Renal cortical epithelial cell (primary cell): ENCODE data around the gene NECTIN1. TPM values are rescaled to one million over a fixed set of nuclear protein-coding genes. Genes with fewer than 3 reads are reported as not detected.

Experiments used
- DNase-seq: peaks from one replicate; pipeline ENCODE4 v3.0.0-alpha.2; 2011; ENCODE audit warnings: low read depth
- total RNA-seq: library from RNA; depleted of rRNA; stranded (reverse); fragments of >200 nt; gene quantifications from 2 replicates; pipeline ENCODE4 v1.2.3, GENCODE V29; 2014

Gene NECTIN1, protein sequence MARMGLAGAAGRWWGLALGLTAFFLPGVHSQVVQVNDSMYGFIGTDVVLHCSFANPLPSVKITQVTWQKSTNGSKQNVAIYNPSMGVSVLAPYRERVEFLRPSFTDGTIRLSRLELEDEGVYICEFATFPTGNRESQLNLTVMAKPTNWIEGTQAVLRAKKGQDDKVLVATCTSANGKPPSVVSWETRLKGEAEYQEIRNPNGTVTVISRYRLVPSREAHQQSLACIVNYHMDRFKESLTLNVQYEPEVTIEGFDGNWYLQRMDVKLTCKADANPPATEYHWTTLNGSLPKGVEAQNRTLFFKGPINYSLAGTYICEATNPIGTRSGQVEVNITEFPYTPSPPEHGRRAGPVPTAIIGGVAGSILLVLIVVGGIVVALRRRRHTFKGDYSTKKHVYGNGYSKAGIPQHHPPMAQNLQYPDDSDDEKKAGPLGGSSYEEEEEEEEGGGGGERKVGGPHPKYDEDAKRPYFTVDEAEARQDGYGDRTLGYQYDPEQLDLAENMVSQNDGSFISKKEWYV
- 3.6 and 4.7 TPM in 2 replicates for total RNA-seq

DNA sequence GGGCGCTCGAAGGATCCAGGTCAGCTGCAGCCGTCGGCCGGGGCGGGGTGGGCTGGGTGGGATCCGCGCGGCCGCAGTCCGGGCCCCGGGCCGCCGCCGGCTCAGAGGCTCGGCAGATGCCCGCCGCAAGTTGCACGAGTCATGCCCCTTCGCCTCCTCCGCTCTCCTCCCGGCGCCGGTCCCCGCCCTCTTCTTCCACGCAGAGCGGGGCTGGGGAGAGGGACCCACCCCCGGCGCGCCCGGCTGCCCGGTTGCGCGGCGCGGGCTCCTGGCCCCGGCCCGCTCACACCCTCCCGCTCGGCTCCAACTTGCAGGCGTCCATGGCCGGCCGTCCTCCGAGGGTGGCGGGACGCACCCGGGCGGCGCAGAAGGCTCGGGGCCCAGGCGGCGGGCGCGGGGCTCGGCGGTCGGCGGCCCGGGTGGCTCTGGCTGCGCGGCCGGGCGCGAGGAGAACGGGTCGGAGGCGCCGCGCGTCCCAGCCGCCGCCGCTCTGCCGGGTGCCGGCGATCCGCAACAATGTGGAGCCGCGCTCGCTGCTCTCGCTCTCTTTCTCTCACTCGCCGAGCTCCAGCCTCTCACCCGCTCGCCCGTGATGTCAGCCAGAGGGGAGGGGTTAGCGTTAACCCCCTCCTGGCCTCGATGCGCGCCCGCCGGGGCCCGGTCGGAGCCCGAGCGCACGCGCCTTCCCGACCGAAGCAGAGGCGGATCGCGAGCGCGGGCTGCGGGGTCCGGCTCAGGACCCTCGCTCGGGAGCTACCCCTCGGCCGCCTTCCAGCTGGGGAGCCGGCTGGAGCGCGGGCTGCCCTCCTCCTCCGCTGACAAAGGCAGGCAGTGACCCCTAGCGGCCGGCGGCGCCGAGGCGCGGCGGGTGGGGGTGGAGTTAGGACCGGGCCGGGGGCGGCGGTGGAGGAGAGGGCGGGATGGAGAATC is at the start of gene NECTIN1:
TSS of gene NECTIN1 (minus strand) at position 550 of the 930 bp plus-strand sequence. CDS start 647 bp downstream, outside the sequence.
- peak; percentile 56 for DNase-seq

DNA sequence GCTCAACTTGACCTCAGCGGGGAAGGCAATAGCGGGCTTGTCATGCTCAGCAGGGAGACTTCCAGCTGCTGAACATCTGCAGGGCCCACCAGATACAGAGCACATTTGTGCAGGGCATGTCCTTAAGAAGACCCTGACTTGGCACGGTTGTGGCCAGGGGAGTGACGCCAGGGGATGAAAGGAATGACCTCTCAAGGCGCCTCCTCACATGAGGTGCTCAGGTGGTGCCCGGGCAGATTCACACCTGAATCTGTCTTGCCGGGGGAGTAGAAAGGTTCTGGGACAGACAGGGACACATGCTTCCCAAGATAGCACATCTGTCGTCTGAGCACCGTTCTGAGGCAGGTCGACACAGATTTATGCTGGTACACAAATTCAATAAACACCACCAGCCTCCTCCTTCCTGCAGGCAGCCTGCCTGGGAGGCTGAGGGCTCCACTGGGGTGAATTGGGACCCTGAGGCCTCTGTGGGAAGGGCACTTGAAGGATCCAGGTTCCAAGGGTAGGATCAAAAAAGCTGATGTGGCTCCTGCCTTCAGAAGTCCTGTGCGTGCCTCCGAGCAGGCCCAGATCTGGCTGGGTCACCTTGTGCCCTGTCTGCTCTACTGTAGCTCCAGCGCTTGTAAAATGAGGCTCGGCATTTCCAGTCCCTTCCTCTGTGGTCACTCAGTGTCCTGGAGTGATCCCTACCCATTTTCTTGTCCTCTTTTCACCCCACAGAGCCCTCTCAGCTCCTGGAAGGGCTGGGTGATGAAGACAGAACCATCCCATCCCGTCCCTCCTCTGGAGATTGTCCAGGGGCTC is 49.6 kb upstream of the NECTIN1 start:
- no peak for DNase-seq

DNA sequence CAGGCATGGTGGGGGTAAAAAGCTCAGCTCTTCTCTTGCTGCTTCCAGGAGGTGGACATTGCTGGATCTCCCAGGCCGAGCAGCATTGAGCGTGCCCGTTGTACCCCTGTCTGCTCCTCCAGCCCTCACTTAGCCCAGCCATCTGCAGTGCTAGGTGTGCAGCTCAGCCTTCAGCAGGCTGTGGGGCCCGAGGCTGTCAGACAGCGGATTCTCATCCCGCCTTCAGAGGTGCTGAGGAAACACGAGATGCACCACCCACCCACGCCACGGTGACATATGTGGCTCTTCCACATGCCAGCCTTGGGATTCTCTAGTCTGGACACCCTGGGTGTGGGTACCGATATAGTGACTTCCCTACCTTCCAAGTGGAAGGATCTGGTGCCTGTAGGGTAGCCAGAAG is 48.9 kb upstream of the NECTIN1 start:
- no peak for DNase-seq

DNA sequence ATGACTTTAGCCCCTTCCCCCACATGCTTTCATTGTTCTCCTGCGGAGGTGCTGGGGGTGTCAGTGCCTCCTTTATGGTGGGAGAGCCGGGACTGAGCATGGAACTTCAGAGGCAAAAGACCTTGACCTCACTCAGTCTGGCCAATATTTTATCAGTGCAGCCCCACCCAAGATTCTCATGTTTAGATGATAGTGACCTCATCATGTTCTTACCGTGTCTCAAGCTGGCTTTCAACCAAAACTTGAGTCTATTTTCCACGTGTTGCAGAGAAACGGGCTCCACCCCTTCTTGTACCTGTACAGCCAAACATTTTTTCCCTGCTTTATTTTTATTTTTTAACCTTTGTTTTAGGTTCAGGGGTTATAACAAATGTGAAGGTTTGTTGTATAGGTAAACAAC is 47.7 kb upstream of the NECTIN1 start:
- no peak for DNase-seq

DNA sequence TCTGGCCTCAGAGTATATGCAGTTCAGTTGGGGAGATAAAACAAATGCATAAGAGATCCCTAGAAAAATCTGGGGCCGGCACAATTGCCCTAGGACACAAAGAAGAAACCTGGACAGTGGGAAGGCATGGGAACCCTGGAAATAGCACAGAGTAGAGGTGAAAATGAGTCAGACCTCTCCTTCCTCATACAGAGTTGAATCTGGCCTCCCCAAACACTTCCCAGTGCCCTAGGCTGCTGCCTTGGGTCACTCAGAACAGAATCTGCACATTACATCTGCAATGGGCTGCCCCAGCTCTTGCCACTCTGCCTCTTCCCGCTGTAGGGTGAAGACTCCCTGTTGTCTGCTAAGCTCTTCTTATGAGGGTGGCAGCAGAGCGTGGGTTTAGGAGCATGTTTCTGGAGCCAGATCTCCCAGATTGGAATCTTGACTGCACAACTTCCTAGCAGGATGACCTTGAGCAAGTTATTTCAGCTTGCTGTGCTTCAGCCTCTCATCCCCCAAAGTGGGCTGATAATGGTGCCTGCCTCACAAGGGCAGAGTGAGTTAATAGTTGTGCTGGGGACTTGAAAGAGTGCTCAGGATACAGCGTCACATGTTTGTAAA is 47.1 kb upstream of the NECTIN1 start:
- no peak for DNase-seq

DNA sequence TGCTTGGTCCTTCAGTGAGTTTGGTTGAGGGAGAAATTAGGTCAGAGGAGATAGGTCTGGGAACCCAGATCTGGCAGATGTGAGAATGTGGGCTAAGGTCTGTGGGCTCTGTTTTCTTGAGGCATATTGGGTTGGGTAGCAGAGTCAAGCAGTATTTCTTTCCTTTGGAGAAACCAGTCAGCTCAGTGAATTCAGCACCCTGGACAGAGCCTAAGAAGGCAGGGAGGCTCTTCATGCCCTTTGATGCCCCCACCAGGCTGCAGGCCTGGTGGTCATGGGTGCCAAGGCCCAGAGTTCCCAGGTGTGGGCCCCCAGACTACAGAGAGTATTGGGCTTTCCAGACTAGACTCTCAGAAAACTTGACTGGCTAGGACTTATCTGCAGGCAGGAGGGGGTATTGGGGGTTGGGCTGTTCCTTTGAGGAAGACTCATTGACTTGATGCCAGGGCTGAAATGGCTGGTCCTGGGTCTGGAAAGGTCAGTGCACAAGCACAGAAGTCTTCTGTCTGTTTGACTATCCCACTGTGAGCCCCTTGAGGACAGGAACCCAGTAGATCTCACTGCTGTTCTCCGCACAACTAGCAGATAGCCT is 45.3 kb upstream of the NECTIN1 start:
- DNase-seq = peak; percentile 7

DNA sequence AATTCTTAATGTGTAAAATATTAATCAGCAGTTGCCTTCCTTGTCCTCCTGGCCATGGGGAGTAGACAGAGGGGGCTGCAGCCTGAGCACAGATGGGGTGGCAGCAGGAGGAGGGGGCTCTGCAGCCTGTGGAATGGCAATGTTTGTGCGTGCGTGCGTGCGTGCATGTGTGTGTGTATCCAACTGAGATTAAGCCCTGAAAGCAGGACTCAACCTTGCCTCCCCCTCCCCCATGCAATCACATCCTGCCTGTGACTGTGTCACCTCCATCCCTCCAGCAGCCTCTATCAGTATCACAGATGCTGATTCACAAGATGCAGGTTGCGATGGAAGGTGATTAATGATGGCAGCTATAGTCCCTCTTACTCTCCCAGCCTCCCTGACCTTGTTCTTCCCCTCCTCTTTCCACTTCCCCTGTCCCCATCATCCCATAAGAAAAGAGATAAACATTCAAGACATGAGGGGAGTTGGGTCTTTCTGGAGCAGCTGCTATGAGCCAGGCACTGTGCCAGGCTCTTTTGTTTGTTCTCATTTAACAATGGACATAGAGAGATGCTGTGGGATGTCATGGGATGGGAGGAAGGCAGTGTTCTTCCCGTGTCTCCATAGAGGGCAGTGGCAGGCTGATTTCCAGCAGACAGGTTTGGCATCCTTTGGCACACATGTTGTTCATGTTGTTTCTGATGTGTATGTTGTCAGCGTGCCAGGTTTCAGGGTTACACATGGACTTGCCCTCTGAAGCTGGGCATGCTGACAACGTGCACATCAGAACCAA is 43.8 kb upstream of the NECTIN1 start:
- no peak for DNase-seq

DNA sequence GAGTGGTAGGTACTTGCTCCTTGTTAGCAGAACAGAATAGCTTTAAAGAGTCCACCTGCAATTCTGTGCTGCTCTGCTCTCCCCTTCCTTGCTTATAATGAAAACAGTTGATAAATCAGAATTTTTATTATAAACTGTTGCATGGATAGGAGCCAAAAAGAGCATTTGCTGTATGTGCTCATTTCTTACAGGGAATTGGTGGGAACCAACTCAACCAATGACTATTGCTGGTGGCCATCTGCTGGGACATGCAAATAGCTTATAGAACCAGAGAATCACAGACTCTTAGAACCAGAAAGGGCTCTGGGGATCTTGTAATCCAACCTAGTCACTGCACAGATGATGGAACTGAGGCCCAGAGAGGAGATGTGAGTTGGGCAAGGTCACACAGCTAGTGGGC is 43.1 kb upstream of the NECTIN1 start:
- no peak for DNase-seq

DNA sequence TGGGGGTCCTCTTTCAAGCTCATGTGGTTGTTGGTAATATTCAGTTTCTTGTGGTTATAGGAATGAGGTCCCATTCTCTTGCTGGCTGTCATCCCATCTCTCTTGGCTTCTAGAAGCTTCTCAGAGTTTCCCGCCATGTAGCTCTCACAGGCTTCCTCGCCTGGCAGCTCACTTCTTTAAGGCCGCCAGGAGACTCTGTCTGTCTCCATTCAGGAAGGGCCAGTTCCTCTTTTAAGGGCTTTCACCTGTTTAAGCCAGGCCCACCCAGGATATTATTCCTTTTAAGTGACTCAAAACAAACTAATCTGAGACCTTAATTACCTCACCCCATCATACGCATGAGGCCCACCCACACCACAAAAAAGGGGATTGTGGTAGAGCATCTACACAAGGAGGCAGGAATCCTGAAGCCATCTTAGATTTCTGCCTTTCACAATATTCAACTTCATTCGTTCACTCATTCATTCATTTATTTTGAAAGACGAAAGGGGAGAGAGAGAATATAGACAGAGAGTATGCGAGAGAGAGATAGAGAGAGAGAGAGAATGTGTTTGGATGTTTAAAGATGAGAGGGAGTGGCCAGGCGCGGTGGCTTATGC is 42.3 kb upstream of the NECTIN1 start:
- DNase-seq = no peak

DNA sequence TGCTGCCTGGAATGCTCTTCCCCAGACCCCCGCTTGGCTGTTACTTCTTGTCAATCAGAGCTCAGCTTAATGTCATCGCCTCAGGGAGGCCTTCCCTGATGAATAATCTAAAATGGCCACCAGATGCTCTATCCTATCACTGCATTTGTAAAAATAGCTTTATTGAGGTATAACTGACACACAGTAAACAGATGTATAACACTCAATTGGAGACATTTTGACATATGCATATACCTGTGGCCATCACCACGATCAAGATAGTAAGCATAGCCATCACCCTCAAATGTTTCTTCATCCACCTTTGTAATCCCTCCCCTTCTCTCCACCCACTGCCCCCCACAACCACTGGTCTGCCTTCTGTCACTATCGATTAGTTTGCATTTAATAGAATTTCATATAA is 36.6 kb upstream of the NECTIN1 start:
- no peak for DNase-seq

DNA sequence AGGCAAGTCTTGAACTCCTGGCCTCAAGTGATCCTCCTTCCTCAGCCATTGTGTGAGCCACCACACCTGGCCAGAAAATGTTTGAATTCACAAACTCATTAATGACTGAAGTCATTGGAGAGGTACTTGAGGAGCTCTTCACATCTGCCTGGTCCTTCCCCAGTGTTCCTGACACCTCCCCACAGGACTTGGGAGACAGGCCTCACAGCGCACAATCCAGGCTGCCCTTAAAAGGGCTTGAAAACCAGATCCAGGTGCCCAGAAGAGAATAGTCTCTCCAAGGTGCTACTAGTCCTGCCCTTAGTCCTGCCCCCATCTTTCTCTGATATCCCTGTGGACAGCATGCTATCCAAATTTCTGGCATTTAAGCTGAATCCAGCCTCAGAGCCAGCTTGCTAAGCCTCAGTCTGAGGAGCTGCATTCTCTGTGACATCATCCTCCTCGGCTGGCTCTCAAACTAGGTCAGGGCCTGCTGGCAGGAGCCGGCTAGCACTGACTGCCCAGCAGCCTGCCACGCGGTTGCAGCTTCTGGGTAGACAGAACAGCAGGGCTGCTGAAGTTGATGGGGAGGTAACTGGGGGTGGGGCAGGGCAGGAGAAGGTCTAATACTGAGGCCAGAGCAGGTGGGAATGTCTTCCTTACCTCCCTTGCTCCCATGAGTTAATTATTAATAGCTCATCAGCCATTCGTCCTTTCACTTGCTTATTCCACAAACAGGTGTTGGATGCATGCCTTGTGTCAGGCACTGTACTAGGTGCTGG is 35.3 kb upstream of the NECTIN1 start:
- DNase-seq = peak; percentile 42

DNA sequence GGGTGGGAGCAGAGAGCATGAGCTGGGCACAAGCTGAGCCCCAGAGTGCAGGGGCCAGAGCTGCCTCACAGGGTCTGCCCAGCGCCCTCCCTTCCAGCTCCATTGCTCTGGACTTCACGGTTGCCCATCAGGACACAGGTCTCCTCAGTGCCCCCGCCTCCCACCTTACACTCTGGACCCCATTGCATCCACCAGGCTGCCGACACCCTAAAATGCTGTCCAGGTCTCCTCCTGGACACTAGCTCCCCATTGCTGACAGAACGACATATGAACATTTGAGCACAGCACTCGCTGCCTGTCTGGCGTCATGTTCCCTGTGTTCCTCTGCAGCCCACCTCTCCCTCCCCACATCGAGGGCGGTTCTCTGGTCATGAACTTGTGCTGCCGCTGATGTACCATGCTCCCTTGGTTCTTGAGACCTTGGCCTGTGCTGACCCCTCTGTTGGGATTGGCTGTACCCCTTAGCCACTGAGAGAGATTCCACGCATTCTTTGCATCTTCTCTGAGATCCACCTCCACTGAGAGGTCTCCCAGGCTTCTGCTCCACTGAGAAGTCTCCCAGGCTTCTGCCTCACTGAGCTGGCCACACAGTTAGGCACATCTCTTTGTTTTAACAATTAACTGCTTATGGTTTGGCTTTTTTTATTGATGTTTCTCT is 34.2 kb upstream of the NECTIN1 start:
- no peak for DNase-seq

DNA sequence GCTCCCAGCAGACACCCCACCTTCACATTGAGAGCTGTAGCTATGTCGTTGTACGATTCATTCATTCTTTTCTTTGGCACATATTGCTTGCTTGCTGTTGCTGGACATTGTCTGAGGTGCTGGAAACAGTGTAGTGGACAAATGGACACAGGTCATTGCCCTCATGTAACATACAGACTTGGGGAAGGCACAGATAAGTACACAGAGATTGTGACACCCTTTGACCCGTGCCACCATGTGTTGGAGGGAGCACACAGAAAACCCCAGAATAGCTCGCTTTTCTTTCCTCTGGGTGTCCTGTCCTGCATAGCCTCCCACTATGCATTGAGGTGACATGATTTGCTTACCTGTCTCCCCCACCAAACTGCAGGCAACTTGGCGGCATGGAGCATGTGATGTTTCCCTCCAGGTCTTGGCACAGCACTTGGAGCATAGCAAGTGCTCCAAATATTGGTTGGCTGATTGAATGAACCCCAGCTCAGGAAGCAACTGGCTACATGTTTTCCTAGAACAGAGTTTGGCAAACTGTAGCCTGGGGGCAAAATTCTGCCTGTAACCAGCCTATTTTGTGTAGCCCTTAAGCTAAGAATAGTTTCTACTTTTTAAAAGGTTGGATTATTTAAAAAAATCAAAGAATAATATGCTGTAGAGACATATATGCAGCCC is 30.9 kb upstream of the NECTIN1 start:
- DNase-seq = no peak

DNA sequence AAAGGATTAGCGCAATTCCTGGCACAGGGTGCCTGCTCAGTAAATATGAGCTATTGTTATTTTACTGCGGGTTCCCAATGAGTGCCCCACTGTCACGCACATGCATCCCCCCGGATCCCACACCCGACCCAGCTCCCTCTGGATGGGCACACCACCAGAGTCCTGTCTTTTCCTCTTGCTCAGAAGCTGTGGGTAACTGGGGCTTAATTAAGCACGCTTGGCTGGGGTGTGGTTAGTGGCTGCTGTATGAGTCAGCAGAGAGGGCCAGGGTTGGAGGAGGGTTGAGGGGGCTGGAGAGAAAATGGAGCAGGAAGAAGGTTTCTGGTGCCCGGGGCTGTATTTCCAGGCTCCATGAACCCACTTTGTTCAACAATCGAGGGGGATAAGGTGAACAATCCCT is 30.3 kb upstream of the NECTIN1 start:
- peak; percentile 74 for DNase-seq

DNA sequence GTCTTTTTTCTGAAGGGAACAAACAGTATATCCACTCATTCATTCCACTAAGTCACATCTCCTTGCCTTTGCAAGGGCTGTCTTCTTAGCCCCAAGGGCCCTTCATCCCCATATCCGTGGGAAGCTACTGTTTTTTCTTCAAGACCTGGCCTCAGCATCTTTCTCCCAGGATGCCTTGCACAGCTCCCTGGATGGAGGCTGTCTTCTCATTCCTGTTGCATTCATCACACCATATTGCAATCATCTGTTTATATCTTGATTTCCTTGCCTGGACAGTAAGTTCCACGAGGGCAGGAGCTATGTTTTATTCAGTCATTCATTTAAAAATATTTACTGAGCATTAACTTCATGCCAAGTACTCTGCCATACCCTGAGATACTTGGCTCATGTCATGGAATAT is 29.3 kb upstream of the NECTIN1 start:
- no peak for DNase-seq

DNA sequence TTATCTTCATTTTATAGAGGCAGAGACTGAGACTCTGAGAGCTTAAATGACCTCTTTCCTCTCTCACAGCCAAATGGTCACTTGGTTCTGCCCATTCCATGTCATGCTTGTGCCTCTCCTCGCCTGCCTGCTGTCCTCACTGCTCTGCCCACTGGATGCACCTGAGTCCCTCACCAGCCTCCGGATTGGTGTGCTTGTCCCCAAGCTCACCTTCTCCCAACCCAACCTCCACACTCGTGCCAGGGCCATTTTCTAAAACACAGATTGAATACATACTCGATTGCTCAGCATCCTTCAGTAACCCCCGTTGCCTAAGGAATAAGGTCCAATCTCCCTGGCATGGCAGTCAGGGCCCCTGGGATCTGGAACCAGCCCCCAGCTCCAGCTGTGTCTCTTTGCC is 28.4 kb upstream of the NECTIN1 start:
- DNase-seq = no peak

DNA sequence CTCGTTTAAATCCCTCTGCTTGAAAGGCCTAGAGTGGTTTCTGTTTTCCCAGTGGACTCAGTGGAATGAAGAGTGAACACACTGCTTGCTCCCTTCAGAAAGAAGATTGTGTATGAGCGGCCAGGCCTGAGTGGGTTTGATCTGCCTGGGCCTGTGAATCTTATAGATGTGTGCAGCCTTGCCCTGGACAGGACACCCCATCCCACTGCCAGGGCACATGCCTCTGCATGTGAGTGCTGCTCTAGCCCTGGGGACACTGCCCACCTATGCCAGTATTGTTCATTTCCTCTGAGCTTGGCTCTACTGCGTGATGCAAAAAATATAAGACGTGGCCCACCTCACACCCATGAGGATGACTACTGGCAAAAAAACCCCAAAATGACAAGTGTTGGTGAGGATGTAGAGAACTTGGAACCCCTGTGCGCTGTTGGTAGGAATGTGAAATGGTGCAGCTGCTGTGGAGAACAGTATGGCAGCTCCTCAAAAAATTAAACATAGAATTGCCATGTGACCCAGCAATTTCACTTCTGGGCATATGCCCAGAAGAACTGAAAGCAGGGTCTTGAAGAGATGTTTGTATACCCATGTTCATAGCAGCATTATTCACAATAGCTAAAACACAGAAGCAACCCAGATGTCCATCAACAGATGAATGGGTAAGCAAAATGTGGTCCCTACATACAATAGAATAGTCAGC is 27.3 kb upstream of the NECTIN1 start:
- DNase-seq = no peak
